GM19240 (cell line): ENCODE results near the gene EDAR.

Experiments
- DNase-seq: peaks from one replicate; pipeline ENCODE4 v3.0.0; 2011; ENCODE audit warnings: low spot score; ENCODE audit not compliant: insufficient read length

Gene EDAR

DNA sequence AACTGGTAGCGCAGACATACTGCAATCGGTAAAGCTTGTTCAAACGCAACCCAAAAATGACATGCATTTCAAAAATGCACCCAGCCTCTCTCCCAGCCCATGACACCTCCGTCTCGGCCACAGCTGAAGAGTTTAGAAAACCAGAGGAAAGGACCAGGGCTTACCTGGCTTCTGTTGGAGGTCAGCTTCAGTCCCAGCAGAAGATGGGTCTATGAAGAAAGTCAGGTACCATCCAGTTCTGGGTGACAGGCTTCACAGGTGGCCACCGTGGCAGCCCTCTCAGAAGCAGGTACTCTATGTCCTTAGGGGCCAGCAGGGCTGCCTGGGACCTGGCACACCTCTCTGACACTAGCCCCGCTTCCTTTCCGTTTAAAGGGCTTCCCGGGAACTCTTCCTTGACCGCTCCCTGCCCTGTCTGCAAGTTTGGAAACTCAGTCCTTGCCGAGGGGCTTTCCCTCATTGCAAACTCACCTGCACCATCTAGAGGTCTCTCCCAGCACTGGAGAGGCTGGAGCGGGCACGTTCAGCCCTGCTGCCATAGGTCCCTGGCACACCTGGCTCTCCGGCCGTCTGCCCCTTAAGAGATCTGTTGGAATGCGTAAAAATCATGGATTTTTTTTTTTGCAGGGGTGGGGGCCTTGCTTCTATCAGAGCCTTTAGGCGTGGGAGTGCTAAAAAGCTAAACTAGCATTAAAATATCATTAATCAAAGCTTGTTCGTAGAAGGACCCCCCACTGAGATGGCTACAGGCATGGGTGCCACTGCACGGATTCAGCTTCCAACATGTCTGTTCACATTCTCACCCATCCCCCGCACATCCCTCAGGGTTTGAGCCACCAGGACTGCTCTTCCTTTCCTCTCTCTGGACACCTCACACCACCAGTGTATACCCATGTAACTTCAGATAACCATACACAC is at the start of gene EDAR:
TSS of gene EDAR (minus strand) at position 425 of the 918 bp plus-strand sequence. CDS start 58,206 bp downstream, outside the sequence.
- no peak for DNase-seq

DNA sequence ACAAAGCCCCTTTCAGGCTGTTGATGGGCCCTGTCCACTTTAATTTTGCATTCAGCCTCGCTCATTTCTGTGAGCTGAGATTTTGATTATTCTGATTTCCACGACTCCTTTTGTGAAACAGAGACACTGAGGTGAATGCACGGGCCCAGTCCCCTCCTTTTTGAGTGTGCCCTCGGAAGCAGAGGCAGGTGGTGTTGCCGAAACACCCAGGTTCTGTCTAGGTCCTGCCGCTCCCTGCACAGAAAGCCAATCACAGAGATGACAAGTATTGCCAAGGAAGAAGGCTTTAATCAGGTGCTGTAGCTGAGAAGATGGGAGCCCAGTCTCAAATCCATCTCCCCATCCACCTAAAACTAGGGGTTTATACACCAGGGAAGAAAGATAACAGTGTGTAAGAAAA is 44.2 kb upstream of the EDAR start:
- DNase-seq = no peak

DNA sequence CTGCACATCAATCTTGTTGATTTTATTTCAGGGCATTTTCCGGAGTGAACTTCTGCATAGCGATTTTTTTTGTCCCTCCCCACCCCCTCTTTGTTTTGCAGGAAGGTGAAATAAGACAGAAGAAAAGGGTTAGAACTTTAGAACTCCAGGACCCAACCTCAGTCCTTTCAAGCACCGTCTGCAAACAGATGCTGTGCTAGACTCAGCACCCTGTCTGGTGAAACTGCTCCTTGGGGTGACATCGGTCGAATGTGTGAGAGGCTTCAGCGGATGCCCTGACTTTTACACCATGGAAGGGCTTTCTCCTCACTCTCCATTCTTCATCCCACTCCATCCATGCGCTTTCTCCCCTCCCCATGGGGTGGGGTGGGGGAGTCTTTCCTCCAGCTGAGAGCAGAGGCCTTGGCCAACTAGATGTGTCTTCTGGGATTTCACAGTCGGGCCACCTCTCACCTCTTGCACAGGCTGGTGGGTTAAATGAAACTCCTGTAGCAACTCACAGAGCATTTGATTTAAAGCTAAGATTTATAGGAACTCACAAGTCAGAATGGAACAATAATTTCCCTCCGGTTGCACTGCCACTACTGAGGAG is 43.3 kb upstream of the EDAR start:
- DNase-seq = no peak

DNA sequence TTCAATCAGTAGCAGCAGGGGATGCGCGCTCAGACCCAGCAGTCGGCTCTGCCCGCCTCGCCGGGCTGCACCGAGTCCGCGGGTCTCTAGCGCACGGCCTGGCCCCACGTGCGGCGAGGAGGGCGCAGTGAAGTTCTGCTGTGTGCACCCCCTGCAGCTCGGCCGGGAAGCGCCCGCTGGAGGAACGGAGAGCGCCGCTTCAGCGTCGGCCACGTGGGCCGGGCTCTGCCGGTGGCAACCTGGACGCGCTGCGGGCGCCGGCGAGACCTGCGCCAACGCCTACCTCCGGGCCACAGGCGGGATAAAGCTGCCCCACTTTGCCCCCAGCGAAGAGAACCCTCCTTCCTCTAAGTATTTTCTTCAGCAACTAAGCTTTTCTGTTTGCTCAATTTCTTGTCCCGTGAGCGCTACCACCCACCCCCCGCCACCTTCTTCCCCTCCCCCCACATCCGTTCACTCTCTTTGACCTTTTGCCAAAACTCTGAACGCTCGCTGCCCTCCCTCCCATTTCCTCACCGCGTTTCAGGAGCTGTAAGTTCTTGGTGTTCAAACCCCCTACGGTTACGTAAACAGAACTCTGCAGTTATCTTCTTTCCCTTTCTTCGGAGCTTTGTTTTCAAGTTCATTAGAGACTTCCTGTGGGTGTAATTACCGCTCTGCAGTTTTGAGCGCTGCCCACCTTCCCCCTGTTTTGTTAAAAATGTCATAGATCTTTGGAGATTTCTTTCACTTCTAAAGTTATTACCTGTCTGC is 42.6 kb upstream of the EDAR start:
- no peak for DNase-seq

DNA sequence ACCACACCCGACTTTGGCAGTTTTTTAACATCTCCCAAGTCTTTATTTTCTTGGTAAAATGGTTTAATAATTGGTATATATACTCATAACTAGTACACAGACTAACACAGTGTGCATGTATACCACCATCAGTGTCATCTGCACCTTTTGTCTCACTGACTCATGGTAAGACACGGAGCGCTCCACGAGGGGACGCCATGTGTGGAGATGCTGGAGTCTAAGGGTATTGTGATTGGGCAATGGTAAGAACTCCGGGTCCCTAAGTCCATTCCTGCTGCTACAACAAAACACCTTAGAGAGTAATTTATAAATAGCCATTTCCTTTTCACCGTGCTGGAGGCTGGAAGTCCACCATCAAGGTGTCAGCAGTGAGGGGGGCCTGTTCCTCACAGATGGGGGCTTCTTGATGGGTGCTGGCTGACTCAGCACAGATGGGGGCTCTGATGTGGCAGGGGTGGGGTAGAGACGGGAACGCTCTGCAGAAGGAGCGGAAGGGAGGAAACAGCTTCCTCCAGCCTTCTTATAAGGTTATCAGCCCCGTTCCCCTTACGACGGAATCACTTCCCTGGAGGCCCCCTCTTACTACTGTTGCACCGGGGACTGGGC is 42.0 kb upstream of the EDAR start:
- no peak for DNase-seq

DNA sequence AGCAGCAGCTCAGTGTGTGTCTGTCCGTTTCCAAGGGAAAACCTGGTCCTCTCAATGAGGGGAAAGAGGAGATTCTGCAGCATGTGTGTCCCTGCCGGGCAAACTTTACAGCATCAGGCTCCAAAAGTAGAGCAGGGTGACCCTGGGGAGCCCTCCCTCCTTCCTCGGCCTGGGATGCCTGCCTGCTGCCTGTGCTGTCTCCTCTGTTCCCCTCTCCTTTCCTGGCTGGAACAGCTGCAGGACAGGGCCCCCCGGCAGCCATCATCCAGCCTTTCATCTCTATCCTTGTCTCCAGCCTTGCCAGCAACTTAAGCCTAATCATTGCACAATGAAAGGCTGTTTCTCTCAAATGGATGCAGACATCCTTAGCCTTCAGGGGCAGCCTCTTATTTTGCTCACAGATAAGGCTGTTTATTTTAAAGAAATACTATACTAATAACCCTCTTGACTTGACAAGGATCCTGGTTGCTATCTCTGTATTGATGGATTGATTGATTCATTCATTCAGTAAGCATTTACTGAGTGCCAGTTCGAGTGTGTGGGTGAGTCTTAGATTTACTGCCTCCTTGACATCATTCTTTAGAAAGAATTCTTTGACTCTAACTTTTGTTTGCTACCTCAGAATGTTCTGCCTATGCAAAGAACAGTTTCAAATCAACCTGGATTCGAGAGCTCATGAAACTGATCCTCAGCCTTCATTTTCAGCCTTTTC is 40.6 kb upstream of the EDAR start:
- DNase-seq = no peak

DNA sequence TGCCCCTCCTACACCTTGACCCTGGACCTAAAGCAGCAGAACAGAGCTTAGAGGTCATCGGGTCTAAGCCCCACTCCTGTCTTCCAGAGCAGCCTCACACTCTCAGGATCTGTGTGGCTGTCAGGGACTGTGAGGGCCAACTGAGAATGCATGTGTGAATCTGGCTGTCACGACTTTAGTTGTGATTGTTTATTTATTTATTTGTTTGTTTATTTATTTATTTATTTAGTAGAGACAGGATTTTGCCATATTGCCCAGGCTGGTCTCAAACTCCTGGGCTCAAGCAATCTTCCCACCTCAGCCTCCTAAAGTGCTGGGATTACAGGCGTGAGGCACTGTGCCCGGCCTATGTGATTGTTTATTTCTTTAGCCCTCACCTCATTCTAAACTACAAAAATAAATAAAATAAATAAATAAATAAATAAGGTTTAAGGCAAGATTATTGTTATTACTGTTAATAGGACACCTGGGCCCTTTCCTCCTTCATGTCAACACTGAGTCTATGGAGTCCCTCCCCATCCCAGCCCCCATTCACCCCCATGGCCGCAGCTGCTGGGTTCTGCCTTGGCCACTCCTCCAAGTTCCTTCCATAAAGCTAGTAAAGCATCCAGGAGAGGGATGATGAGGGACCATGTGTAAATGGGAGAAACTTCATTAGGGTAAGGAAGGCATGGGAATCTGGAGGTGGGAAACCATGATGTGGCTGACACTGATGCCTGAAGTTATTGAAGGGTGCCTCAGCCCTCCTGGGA is 39.9 kb upstream of the EDAR start:
- no peak for DNase-seq

DNA sequence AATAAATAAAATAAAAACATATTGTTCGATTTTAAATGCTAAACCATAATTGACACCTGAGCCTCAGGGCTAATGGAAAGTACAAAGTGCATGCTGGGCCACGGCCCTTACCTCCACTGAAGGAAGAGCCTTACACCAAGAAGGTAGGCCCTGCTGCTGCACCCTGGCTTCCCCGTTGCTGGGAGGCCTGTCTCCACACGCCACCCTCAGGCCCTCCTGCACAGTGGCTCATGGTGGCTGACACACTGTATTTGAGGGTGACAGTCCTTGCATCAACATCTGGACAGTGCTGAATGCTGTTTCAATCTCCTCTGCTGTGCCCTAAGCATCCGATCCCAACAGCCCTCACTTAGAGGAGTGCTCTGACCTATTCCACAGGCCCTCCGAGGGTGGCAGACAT is 39.3 kb upstream of the EDAR start:
- no peak for DNase-seq

DNA sequence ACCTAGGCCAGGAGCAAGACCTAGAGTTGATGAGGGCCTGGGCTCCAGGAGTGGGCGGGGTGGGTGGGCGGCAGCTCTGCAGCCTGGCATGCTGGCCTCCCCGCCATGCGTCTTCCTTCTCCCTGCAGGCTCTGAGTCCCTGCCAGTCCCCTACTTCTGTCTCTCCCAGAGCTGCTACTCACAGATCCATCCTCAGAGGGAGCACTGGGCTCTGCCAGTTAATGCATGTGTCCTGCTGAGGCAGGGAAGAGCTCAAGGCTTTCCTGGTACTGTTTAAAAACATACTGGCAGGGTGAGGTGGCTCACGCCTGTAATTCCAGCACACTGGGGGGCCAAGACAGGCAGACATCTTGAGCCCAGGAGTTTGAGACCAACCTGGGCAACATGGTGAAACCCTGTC is 38.7 kb upstream of the EDAR start:
- no peak for DNase-seq

DNA sequence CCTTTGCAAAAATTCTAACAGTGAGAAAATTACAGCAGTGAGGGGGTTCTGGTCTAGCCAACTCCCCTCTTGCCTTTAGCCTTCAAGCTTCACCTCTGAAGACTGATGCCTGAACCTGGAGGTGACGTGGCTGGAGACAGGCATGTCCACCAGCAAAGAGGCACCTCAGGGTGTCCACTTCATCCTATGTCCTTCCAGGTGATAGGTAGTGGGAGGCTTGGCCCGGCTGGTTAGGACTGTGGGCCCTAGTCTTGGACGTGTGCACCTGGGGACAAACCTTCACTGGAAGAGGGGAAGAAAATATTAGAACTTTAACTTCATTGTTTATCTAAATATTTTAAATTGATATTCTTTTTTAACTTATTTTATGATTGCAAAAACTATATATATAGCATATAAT is 35.5 kb upstream of the EDAR start:
- no peak for DNase-seq

DNA sequence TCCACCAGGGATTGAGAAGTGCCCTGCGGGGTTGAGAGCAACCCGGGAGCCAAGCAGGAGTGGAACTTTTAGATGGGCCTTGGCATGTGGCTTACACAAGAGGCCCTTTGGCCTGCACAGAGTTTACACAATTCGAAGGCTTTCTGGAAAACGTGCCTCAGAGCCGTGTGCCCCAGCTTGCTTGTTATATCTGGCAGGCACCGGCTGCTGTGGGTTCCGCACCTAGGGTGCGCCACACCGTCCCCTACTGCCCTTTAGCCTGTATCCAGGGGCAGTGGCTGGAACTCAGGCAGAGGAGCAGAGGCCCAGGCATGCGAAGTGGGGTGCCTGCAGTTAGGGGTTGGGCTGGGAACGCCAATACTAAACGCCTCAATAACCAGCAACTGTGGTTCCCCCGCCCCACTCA is 32.9 kb upstream of the EDAR start:
- DNase-seq = no peak

DNA sequence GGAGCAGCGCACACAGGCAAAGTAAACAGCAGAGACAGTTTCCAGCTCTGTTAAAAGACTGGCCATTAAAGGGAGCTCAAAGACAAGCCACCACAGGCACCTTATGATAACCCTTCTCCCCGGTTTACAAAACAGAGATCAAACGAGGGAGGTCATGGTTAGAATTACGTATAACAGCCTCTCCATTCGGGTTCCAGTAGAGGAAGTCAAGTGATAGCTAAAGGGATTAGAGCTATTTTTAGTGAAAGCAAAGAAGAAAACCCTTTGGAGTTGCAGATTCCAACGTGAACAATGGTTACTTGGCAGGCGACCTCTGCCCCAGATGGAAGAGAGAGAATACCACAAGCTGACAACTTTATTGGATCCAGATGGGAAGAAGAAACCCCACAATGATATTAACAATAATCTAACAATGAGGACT is 31.2 kb upstream of the EDAR start:
- no peak for DNase-seq

DNA sequence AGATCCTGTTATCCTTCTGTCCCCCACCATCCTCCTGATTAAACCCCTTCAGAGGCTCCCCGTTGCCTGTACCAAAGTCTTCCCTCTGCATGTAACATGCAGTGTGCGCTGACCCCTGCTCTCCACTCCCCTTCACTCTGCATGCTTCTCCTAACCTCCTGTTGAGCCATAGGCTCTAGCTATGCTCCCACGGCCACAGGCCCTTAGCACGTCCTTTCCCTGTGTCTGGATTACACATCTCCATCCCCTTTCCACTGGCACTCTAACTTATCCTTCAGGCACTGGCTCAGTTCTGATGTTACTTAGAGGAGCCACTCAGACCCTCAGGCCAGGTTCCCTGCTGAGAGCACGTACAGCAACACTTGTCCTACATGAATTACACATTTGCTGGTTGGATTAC is 29.4 kb upstream of the EDAR start:
- DNase-seq = no peak

DNA sequence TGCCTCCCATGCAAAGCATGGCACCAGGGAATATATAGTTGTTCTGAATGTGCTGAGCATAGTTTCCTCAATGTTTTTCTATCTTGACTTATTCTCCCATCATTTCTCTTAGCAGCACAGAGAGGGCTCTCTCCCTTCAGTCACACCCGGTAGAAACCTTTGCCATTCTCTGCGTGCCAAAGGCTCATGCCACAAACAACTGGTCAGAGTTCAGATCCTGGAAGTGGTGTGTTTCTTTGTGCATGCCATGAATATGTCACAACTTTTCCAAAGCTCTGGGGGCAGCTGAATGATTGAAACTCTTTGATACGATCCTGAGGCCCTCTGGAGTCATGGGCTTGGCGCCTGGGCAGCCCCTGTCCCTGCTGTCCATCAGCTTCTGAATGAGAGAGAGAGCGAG is 28.0 kb upstream of the EDAR start:
- DNase-seq = no peak

DNA sequence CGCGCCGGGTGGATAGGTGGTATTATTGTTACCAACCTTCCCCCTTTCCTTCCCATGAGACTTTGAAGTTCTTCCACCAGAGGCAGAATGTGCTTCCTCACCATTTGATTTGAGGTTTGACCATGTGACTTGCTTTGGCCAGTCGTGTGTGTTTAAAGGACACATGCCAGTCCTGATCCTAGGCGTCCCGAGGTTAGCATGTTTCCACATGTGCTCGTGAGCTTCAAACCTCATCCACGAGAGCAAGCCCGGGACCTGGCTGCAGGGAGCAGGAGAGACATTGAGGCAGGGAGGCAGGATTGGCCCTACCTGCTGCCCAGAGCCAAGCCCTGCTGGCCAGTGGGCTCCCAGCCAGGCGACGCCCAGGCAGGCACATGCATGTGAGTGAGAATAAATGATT is 27.4 kb upstream of the EDAR start:
- no peak for DNase-seq

DNA sequence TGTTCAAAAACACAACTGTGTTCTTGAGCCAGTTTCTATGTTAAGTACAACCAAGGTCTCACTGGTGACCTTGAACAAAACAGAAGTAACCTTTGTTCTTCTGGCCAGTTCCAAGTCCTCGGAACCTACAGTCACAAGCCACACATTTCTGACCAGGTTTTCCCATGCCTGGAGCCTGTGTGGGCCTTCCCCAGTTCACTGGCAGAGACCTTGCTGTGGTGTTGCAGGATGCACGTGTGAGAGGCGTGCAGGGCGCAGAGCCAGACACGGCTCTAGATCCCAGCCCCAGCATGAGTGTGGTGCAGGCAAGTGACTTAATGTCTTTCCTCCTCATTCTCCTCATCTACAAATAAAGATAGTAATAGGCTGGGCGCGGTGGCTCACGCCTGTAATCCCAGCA is 25.5 kb upstream of the EDAR start:
- no peak for DNase-seq

DNA sequence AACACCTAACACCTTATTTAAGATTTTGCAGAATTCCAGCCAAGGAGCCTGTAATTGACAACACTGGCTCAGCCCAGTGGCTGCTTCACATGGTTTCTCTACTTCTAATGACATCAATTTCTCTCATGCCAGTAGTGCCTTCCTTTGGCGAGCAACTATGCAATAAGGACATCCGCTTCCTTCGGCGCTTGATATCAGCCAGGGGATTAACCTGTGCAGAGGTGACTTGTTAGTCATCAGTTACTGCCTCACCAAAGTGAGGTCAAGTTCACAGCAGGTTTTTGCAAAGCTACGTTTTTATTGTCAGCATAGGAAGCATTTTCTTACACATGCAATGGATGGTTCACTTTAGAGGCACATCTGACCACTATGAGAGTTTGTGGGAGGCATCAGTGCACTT is 24.0 kb upstream of the EDAR start:
- DNase-seq = no peak

DNA sequence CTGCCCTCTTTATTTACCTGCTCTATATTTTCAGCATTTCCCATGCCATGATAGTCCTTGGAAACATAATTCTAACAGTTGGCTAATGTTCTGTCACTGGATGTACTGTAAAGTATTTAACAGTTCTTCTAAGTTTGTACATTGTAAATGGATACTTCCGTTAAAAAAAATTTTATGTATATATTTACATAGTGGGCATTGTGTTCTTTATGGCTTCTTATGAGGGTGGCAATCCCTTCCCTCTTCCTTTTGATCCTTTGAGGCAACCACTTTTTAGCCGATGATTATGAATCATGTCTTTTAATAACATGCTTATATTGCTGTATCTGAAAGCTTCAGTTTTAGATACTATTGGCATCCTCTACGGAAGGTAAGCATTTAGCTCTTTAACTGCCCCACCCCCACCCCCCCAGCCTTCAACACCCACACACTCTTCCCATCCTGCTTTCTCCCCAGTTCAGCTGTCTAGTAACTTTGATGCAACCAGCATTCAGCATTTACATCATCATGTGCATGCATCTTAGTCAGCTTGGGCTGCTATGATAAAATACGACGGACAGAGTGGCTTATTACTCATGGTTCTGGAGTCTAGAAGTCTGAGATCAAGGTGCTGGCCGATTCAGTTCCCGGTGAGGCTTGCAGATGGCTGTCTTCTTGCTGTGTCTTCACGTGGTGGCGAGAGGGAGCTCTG is 21.0 kb upstream of the EDAR start:
- no peak for DNase-seq

DNA sequence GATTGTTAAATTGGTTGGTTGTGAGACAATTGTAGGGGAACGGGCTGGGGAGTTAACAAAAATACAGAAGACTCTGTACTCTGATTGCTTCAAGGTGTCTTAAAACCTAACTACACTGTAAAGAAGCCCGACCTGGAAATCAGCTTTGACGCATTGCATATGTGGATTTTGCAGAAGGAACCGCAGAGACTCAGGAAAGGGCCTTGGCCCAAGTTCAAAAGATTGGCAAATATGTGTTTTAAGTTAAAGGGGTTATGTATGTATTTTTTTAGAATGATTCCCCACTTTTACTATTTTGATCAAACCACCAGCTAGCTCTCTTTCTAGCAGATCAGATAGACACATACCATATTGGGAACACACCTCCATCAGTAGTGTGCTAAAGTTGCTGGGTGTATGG is 18.0 kb upstream of the EDAR start:
- no peak for DNase-seq

DNA sequence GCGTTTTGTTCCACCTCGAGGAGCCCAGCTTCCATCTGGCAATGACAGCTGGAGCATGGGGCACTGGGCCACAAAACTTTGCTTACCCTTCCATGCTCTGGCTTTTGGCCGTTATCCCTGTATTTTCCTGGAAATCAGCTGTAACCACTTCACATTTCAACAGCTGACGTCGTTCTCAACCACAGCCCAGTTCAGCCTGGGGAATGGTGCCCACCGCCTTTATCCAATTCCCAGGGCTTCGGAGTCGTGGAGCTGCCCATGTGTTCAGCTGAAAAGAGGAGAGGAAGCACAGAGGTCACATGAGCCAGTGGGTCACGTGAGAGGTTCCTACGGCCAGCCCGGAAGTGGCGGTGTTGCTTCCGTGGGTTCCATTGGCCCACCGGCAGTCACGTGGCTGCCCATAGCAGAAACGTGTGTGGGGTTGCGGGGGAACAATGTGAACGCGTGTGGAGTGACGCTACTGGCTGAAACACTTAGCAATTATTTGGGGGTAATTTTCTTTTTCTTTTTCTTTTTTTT is 16.7 kb upstream of the EDAR start:
- no peak for DNase-seq
